A549 (cell line): Measurements from ENCODE around the gene DDX25. TPM values are rescaled to one million over a fixed set of nuclear protein-coding genes. Genes with fewer than 3 reads are reported as not detected.

Source experiments
- ATAC-seq, 2 experiments: fragments of 200-7000 bp in 1 of 2; fragments of >200 bp in 1 of 2; cut with Nextera tagmentation in 1 of 2; cut with Tn5 transposase in 1 of 2; 3 replicates each; pipeline versions ENCODE4 v1.8.0 to v1.9.1; 2018 to 2020; ENCODE audit warnings: mild to moderate bottlenecking in 1 of 2, moderate library complexity in 1 of 2
- CTCF ChIA-PET: fragments of 300-600 bp; sonication (Branson Sonifier 250); formaldehyde crosslinking; extraction: SDS; loops from one replicate; lab custom pipeline; 2021; ENCODE audit warnings: antibody characterized with exemption, inconsistent platforms; lab: Yijun Ruan, JAX
- POLR2A ChIA-PET: fragments of 350-600 bp; formaldehyde crosslinking; extraction: SDS; loops from one replicate; lab custom pipeline; 2021; ENCODE audit warnings: antibody characterized with exemption, inconsistent platforms; lab: Yijun Ruan, JAX
- DNase-seq, 2 experiments: peaks; one replicate each; pipeline versions ENCODE4 v3.0.0 to v3.0.0-alpha.2; 2011 to 2016; ENCODE audit warnings: low read depth in 1 of 2, low spot score in 1 of 2
- FAIRE-seq: peaks from 2 replicates; lab custom pipeline; 2011; peaks lifted over from hg19 to GRCh38; lab: Jason Lieb, UNC
- H3K27ac ChIP-seq, 2 experiments: fragments of >200 bp; sonication (Bioruptor Twin); formaldehyde crosslinking; 3 replicates each; pipeline ENCODE4 v1.5.1; 2016 to 2017
- H3K4me1 ChIP-seq: fragments of >200 bp; sonication (Bioruptor Twin); formaldehyde crosslinking; 3 replicates; pipeline ENCODE4 v1.6.1; 2016
- H3K4me2 ChIP-seq: fragments of >200 bp; sonication (Bioruptor Twin); formaldehyde crosslinking; 3 replicates; pipeline ENCODE4 v1.6.1; 2016
- H3K4me3 ChIP-seq: fragments of >200 bp; sonication (Bioruptor Twin); formaldehyde crosslinking; 3 replicates; pipeline ENCODE4 v1.5.1; 2016
- H3K9me3 ChIP-seq: fragments of >200 bp; sonication (Bioruptor Twin); formaldehyde crosslinking; 3 replicates; pipeline ENCODE4 v1.6.1; 2016
- CBX2 ChIP-seq: fragments of 200-600 bp; sonication (generic); IDR thresholded peaks from 2 replicates; pipeline ENCODE4 v1.6.1; 2016; ENCODE audit warnings: low read depth, mild to moderate bottlenecking, borderline replicate concordance
- CTCF ChIP-seq: fragments of >200 bp; sonication (Bioruptor Twin); formaldehyde crosslinking; IDR thresholded peaks from 3 replicates; pipeline ENCODE4 v1.5.1; 2016
- EHF ChIP-seq: fragments of 250-450 bp; sonication (Bioruptor Pico); IDR thresholded peaks from 2 replicates; pipeline ENCODE4 v1.5.0; 2020; ENCODE audit warnings: mild to moderate bottlenecking
- ELK1 ChIP-seq: fragments of 150-350 bp; IDR thresholded peaks from 2 replicates; pipeline ENCODE4 v1.6.1; 2014; ENCODE audit warnings: low read depth, mild to moderate bottlenecking, low read length
- ESRRA ChIP-seq: fragments of 150-350 bp; IDR thresholded peaks from 2 replicates; pipeline ENCODE4 v1.6.1; 2014; ENCODE audit warnings: mild to moderate bottlenecking, low read length, borderline replicate concordance
- FOSL2 ChIP-seq, 2 experiments: fragments of 450-650 bp in 1 of 2; fragments of >200 bp in 1 of 2; sonication (Bioruptor Twin) in 1 of 2; formaldehyde crosslinking; IDR thresholded peaks; 2 replicates each; pipeline versions ENCODE4 v1.5.0 to v1.6.1; 2016 to 2020; ENCODE audit warnings: mild to moderate bottlenecking in 1 of 2, moderate library complexity in 1 of 2
- HEYL ChIP-seq: fragments of 250-450 bp; sonication (Bioruptor Pico); IDR thresholded peaks from 2 replicates; pipeline ENCODE4 v1.8.0; 2021; ENCODE audit warnings: mild to moderate bottlenecking, moderate library complexity
- HMGXB4 ChIP-seq: fragments of 250-450 bp; sonication (Bioruptor Pico); IDR thresholded peaks from 2 replicates; pipeline ENCODE4 v1.5.0; 2021; ENCODE audit warnings: mild to moderate bottlenecking, moderate library complexity, borderline replicate concordance
- JUN ChIP-seq, 2 experiments: fragments of >200 bp; sonication (Bioruptor Twin); formaldehyde crosslinking; IDR thresholded peaks; 2 replicates in 1 of 2; 3 replicates in 1 of 2; pipeline ENCODE4 v1.6.1; 2016 to 2017
- JUNB ChIP-seq: fragments of >200 bp; sonication (Bioruptor Twin); formaldehyde crosslinking; IDR thresholded peaks from 2 replicates; pipeline ENCODE4 v1.6.1; 2016
- MAZ ChIP-seq: fragments of 150-350 bp; IDR thresholded peaks from 2 replicates; pipeline ENCODE4 v1.6.1; 2014; ENCODE audit warnings: antibody characterized with exemption, low read depth, low read length, borderline replicate concordance
- RAD21 ChIP-seq, 2 experiments: fragments of >200 bp in 1 of 2; sonication (Bioruptor Twin) in 1 of 2; formaldehyde crosslinking in 1 of 2; IDR thresholded peaks in 1 of 2; conservative IDR thresholded peaks in 1 of 2; 2 replicates in 1 of 2; 3 replicates in 1 of 2; pipeline ENCODE4 v1.6.1; 2012 to 2018; ENCODE audit warnings: inconsistent platforms in 1 of 2
- RFX5 ChIP-seq: fragments of 450-650 bp; IDR thresholded peaks from 2 replicates; pipeline ENCODE4 v1.7.1; 2014; ENCODE audit warnings: antibody characterized with exemption, mild to moderate bottlenecking, moderate library complexity
- TFCP2L1 ChIP-seq: fragments of 250-450 bp; sonication (Bioruptor Pico); IDR thresholded peaks from 2 replicates; pipeline ENCODE4 v1.5.0; 2021; ENCODE audit warnings: mild to moderate bottlenecking
- ZNF302 ChIP-seq: fragments of 250-450 bp; sonication (Bioruptor Pico); IDR thresholded peaks from 2 replicates; pipeline ENCODE4 v1.9.0; 2021; ENCODE audit warnings: inconsistent platforms, mild to moderate bottlenecking, moderate library complexity
- ZSCAN20 ChIP-seq: fragments of 250-450 bp; sonication (Bioruptor Pico); IDR thresholded peaks from 2 replicates; pipeline ENCODE4 v1.8.0; 2022; ENCODE audit warnings: mild to moderate bottlenecking, moderate library complexity
- WGBS: methylation state at CpG from one replicate; pipeline ENCODE4 v1.1.6; 2017; ENCODE audit errors: missing lambda C conversion rate; 5-methylcytosine and 5-hydroxymethylcytosine counted together
- polyA plus RNA-seq, 4 experiments: library from polyadenylated mRNA; depleted of rRNA in 3 of 4; stranded (reverse); fragments of >200 nt; fragmentation: RNase III in 1 of 4; extraction: RNeasy Plus Mini Kit Qiagen cat#74134 plus additional on column Dnase treatment in 1 of 4; gene quantifications; 2 replicates in 3 of 4; 3 replicates in 1 of 4; pipeline ENCODE4 v1.2.3, GENCODE V29; 2011 to 2017
- TF ChIP-seq, protein P1 (sequence below): fragments of 250-450 bp; sonication (Bioruptor Pico); IDR thresholded peaks from 2 replicates; pipeline ENCODE4 v1.5.0; 2020; ENCODE audit warnings: low read depth, mild to moderate bottlenecking, moderate library complexity

Gene DDX25
- polyA plus RNA-seq, 2 of the 4 experiments (the other 2 are of a cell fraction), result 0.01 TPM; not detected in 1

- no peak for TF ChIP-seq HMGXB4 (CRISPR knock-in tag)
- TF ChIP-seq ELK1, result no peak
- TF ChIP-seq, protein P1, sequence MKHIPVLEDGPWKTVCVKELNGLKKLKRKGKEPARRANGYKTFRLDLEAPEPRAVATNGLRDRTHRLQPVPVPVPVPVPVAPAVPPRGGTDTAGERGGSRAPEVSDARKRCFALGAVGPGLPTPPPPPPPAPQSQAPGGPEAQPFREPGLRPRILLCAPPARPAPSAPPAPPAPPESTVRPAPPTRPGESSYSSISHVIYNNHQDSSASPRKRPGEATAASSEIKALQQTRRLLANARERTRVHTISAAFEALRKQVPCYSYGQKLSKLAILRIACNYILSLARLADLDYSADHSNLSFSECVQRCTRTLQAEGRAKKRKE (CRISPR knock-in tag), result no peak
- TF ChIP-seq ZNF302 (CRISPR knock-in tag), result no peak
These were observed 34.8 kb upstream of the DDX25 start (continued) for GRCh38 chr11:125869521-125869920.

GRCh38 chr11:125871391-125872137, 32.7 kb upstream of the DDX25 start:
- TF ChIP-seq MAZ (no peak), RAD21 (conservative IDR thresholded peaks at IDR 0.05 in 1 of 2, IDR thresholded peaks at IDR 0.05 in 1 of 2) (peak in 1 of 2 experiments; percentile 39; a peak in 2 of 5 replicates), ESRRA (no peak), FOSL2 (IDR thresholded peaks at IDR 0.05) (no peak), FOSL2 (CRISPR knock-in tag; IDR thresholded peaks at IDR 0.05) (no peak), CBX2 (no peak)
- TF ChIP-seq, all 56 proteins: peak for 1
- Histone ChIP-seq H3K4me2 (no peak overlapping the region), H3K9me3 (peaks cover 6% of the 10 kb centered on the region; the same call in 1 of the 3 replicates), H3K27ac (no peak overlapping the region), H3K4me1 (no peaks in the 10 kb centered on the region), H3K4me3 (no peak overlapping the region)
- WGBS, result 83% methylated on average over 10 of the region's 10 CpGs
- ATAC-seq (peak in 1 of 2 experiments; percentile 54; a peak in 2 of 6 replicates), FAIRE-seq (no peak), DNase-seq (peak; percentile 18 to 27)
- ChIA-PET CTCF (no interaction called here), POLR2A (no interaction called here)

DNA sequence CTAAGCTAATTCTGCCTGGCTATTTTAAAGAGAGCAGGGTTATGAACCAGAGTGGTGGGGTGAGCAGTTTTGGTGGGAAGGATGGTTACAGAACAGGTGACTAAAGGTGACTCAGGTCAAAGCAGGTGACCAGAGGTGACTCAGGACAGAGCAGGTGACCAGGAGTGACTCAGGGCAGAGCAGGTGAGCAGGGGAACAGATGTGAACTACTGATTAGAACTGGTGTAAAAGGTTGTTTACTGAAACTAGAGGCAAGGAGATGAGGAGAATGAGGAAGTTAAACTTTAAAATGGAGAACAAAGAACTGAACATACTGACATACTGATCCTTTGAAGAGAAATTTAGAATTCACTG, 32.2 kb upstream of the DDX25 start:
- FAIRE-seq, result no peak

More for the DNA sequence above, 32.2 kb upstream of the DDX25 start:
- Histone ChIP-seq H3K9me3 (peaks cover 6% of the 10 kb centered on the region; the same call in 1 of the 3 replicates), H3K27ac (no peak overlapping the region), H3K4me1 (no peaks in the 10 kb centered on the region), H3K4me3 (no peak overlapping the region), H3K4me2 (no peak overlapping the region)
- POLR2A ChIA-PET, result no interaction called here
- no peak for ATAC-seq
- no peak for DNase-seq
- CTCF ChIA-PET, result no interaction called here
- TF ChIP-seq EHF (CRISPR knock-in tag) (no peak), ZSCAN20 (CRISPR knock-in tag) (no peak), TFCP2L1 (no peak), HEYL (CRISPR knock-in tag) (no peak), JUNB (no peak), CTCF (no peak), JUN (IDR thresholded peaks at IDR 0.05) (no peak), RFX5 (no peak)
- TF ChIP-seq, protein P1 (CRISPR knock-in tag), result no peak
